Medulla oblongata (tissue), 1 donor: ENCODE results near the gene C6orf58.
"Not testable (repeated sequence)": the region's sequence is repeated elsewhere in the genome, so short reads cannot be mapped to it uniquely, and the experiment has no call there.

ENCODE experiments used
- DNase-seq: peaks from one replicate; pipeline ENCODE4 v3.0.0-alpha.2; 2015; ENCODE audit errors: extremely low spot score

Gene C6orf58

GRCh38 chr6:127590344-127590743 lies 13.4 kb downstream of the C6orf58 start:
- DNase-seq: no peak

- no peak for DNase-seq
Observed at GRCh38 chr6:127592964-127593363, 16.0 kb downstream of the C6orf58 start.

- DNase-seq: not testable (repeated sequence)
Observed at GRCh38 chr6:127593456-127593855, 16.5 kb downstream of the C6orf58 start.

GRCh38 chr6:127606131-127606562 lies 29.2 kb downstream of the C6orf58 start:
- DNase-seq: no peak

- no peak for DNase-seq
Observed at GRCh38 chr6:127608554-127609270, 31.7 kb downstream of the C6orf58 start.

- no peak for DNase-seq
Observed at GRCh38 chr6:127618729-127619128, 41.8 kb downstream of the C6orf58 start.

- no peak for DNase-seq
Observed at GRCh38 chr6:127630800-127631199, 53.8 kb downstream of the C6orf58 start.

- no peak for DNase-seq
Observed at GRCh38 chr6:127634178-127634577, 57.2 kb downstream of the C6orf58 start.

GRCh38 chr6:127635091-127635490 lies 58.1 kb downstream of the C6orf58 start:
- DNase-seq: no peak

- no peak for DNase-seq
Observed at GRCh38 chr6:127637830-127638409, 60.9 kb downstream of the C6orf58 start.
